Spleen (tissue), 11 donors: ENCODE data around the gene NR1H3. TPM values are rescaled to one million over a fixed set of nuclear protein-coding genes. Genes with fewer than 3 reads are reported as not detected.
"Not testable (repeated sequence)": the region's sequence is repeated elsewhere in the genome, so short reads cannot be mapped to it uniquely, and the experiment has no call there.

Experiments
- DNase-seq: peaks from one replicate; pipeline ENCODE4 v3.0.0-alpha.2; 2020
- H3K27ac ChIP-seq, 8 donors: fragments of 200-600 bp; sonication (generic) in 7 of 8; 1 replicate in 4 of 8; 2 replicates in 4 of 8; pipeline versions ENCODE4 v1.5.0 to v1.8.0; 2016 to 2021; ENCODE audit warnings: inconsistent platforms in 4 of 8, mild to moderate bottlenecking in 4 of 8, moderate library complexity in 1 of 8
- H3K27me3 ChIP-seq, 7 donors: fragments of 200-600 bp; sonication (generic) in 6 of 7; replicated peaks in 1 of 7; 1 replicate in 4 of 7; 2 replicates in 3 of 7; pipeline versions ENCODE4 v1.5.0 to v1.8.0; 2016 to 2021; ENCODE audit warnings: inconsistent platforms in 3 of 7, mild to moderate bottlenecking in 1 of 7
- H3K36me3 ChIP-seq, 6 donors: fragments of 200-600 bp; sonication (generic) in 5 of 6; 1 replicate in 4 of 6; 2 replicates in 2 of 6; pipeline versions ENCODE4 v1.5.0 to v1.8.0; 2016 to 2021; ENCODE audit warnings: inconsistent platforms in 2 of 6
- H3K4me1 ChIP-seq, 6 donors: fragments of 200-600 bp; sonication (generic) in 5 of 6; 1 replicate in 3 of 6; 2 replicates in 3 of 6; pipeline versions ENCODE4 v1.5.0 to v1.8.0; 2016 to 2021; ENCODE audit warnings: inconsistent platforms in 3 of 6
- H3K4me3 ChIP-seq, 8 donors: fragments of 200-600 bp; sonication (generic) in 7 of 8; 1 replicate in 4 of 8; 2 replicates in 4 of 8; pipeline versions ENCODE4 v1.5.0 to v1.8.0; 2016 to 2021; ENCODE audit warnings: inconsistent platforms in 4 of 8, mild to moderate bottlenecking in 4 of 8, moderate library complexity in 2 of 8
- H3K9me3 ChIP-seq, 8 donors: fragments of 200-600 bp; sonication (generic) in 7 of 8; 1 replicate in 4 of 8; 2 replicates in 4 of 8; pipeline versions ENCODE4 v1.5.0 to v1.8.0; 2016 to 2021; ENCODE audit warnings: inconsistent platforms in 4 of 8
- CTCF ChIP-seq, 11 experiments: fragments of 200-600 bp in 7 of 11; fragments of 450-650 bp in 4 of 11; sonication (generic) in 4 of 11; IDR thresholded peaks in 8 of 11; conservative IDR thresholded peaks in 3 of 11; 1 replicate in 7 of 11; 2 replicates in 4 of 11; pipeline versions ENCODE4 v1.4.0 to v1.8.0; 2016 to 2021; ENCODE audit warnings: antibody characterized with exemption in 11 of 11, inconsistent platforms in 4 of 11, mild to moderate bottlenecking in 1 of 11
- POLR2A ChIP-seq, 3 donors: fragments of 450-650 bp; IDR thresholded peaks; one replicate each; pipeline ENCODE4 v1.5.1; 2017; ENCODE audit warnings: antibody characterized with exemption in 3 of 3, mild to moderate bottlenecking in 1 of 3
- POLR2AphosphoS5 ChIP-seq, 3 donors: sonication (generic); formaldehyde crosslinking; IDR thresholded peaks; one replicate each; pipeline ENCODE4 v1.5.1; 2017; ENCODE audit warnings: antibody characterized with exemption in 3 of 3
- WGBS, 5 donors: extraction: QIAGEN DNeasy Blood & Tissue Kit in 3 of 5; methylation state at CpG; one replicate each; pipeline versions ENCODE4 v1.1.5 to v1.1.7; 2013 to 2018; 5-methylcytosine and 5-hydroxymethylcytosine counted together
- intact Hi-C: fragments of 100-400 bp; cut with DNase I; formaldehyde crosslinking; loops from one replicate; pipeline ENCODE4 v1.15.0; 2023; ENCODE audit warnings: low total_unique reads
- polyA plus RNA-seq, 3 donors: library from polyadenylated mRNA; stranded (reverse); fragments of 200-250 nt; gene quantifications; one replicate each; pipeline ENCODE4 v1.2.1, GENCODE V29; 2013
- total RNA-seq, 7 donors: library from RNA; depleted of rRNA in 3 of 7; stranded (reverse); fragments of >200 nt in 3 of 7; fragmentation: NEBNext Ultra II Directional in 4 of 7; extraction: Animal tissue kit (Norgen Biotek cat#: 25700) in 4 of 7; gene quantifications; one replicate each; pipeline versions ENCODE4 v1.1.0 to v1.2.1, GENCODE V29; 2016 to 2021
- donor health status: healthy with polysubstance abuse.
- donor health status: DM: no; HTN: no; CAD: no; lungs with moderate emphysema.
- donor health status: DM: no; HTN: no; CAD: no.
- donor health status: Bipolar disorder and iron deficiency.
- donor health status: healthy.
- donor health status: DM: no; HTN: no; CAD: no.
- donor health status: DM: yes; HTN: yes; CAD: no.

The NR1H3 gene
- total and polyA plus RNA-seq, 10 donors = 59.1 to 227 (median 123) TPM

GRCh38 chr11:47314992-47315391, 57.2 kb downstream of the NR1H3 start:
- no peak for DNase-seq
- H3K36me3 ChIP-seq = peaks cover 0 to 90% (median 83%) of the 10 kb centered on the region in 6 donors
- H3K9me3 ChIP-seq = no peaks in the 10 kb centered on the region
- no peaks in the 10 kb centered on the region for H3K27me3 ChIP-seq
- no peak for TF ChIP-seq POLR2AphosphoS5 (IDR thresholded peaks at IDR 0.05)
- no peak for TF ChIP-seq POLR2A (IDR thresholded peaks at IDR 0.05)
- no peak for TF ChIP-seq CTCF (IDR thresholded peaks at IDR 0.05 in 8 of 11, conservative IDR thresholded peaks at IDR 0.05 in 3 of 11)
- no peak overlapping the region for H3K4me3 ChIP-seq
- H3K27ac ChIP-seq = no peak overlapping the region
- H3K4me1 ChIP-seq = peaks cover 0 to 14% (median 3%) of the 10 kb centered on the region in 6 donors
- intact Hi-C loops = no loop called here
- WGBS, 5 donors = 95 to 98% (median 96%) methylated on average over 5 of the region's 5 CpGs

GRCh38 chr11:47316501-47316900, 58.7 kb downstream of the NR1H3 start:
- peaks cover 0 to 14% (median 3%) of the 10 kb centered on the region in 6 donors for H3K4me1 ChIP-seq
- DNase-seq, H3K4me3 ChIP-seq, H3K27me3 ChIP-seq, H3K9me3 ChIP-seq, intact Hi-C loops: not testable (repeated sequence)
- H3K36me3 ChIP-seq = peaks cover 0 to 81% (median 74%) of the 10 kb centered on the region in 6 donors
- peak overlapping the region in 1 of 8 donors; percentile 53 for H3K27ac ChIP-seq
- WGBS, 5 donors = 93 to 97% (median 95%) methylated on average over 8 of the region's 8 CpGs

GRCh38 chr11:47317064-47317828, 59.5 kb downstream of the NR1H3 start:
- Histone ChIP-seq H3K27ac (peak overlapping the region in 3 of 8 donors; percentile 17 to 60 (median 53)), H3K4me3 (no peak overlapping the region), H3K4me1 (peaks cover 0 to 14% (median 3%) of the 10 kb centered on the region in 6 donors), H3K9me3 (no peaks in the 10 kb centered on the region), H3K36me3 (peaks cover 0 to 81% (median 67%) of the 10 kb centered on the region in 6 donors), H3K27me3 (no peaks in the 10 kb centered on the region)
- 43 to 69% (median 64%) methylated on average over 5 of the region's 5 CpGs for WGBS, 5 donors
- intact Hi-C loops = no loop called here
- DNase-seq = no peak
- TF ChIP-seq POLR2A (IDR thresholded peaks at IDR 0.05) (no peak), POLR2AphosphoS5 (IDR thresholded peaks at IDR 0.05) (no peak), CTCF (IDR thresholded peaks at IDR 0.05 in 8 of 11, conservative IDR thresholded peaks at IDR 0.05 in 3 of 11) (no peak)

- no peaks in the 10 kb centered on the region for H3K27me3 ChIP-seq
- DNase-seq = no peak
- no peak for TF ChIP-seq POLR2A (IDR thresholded peaks at IDR 0.05)
- no peak for TF ChIP-seq CTCF (IDR thresholded peaks at IDR 0.05 in 8 of 11, conservative IDR thresholded peaks at IDR 0.05 in 3 of 11)
- TF ChIP-seq POLR2AphosphoS5 (IDR thresholded peaks at IDR 0.05) = no peak
- peak overlapping the region in 2 of 8 donors; percentile 9 to 32 for H3K27ac ChIP-seq
- H3K4me1 ChIP-seq = peaks cover 0 to 14% (median 3%) of the 10 kb centered on the region in 6 donors
- no peak overlapping the region for H3K4me3 ChIP-seq
- H3K36me3 ChIP-seq = peaks cover 0 to 71% (median 58%) of the 10 kb centered on the region in 6 donors
- intact Hi-C loops = no loop called here
- H3K9me3 ChIP-seq = no peaks in the 10 kb centered on the region
- 77 to 84% (median 82%) methylated on average over 2 of the region's 2 CpGs for WGBS, 5 donors
These were observed 60.4 kb downstream of the NR1H3 start for GRCh38 chr11:47318166-47318565.

Other genes starting within 250 kb of the NR1H3 start
- 100 to 1,000 TPM in 4 of 7 donors, 10 to 100 TPM in 3; 83.3 to 216 (median 109) TPM for gene ARFGAP2, start 81.1 kb upstream of the NR1H3 start, total RNA-seq
- 10 to 100 TPM; 46.7 to 79.9 (median 56.1) TPM for gene ARFGAP2, start 81.1 kb upstream of the NR1H3 start, polyA plus RNA-seq
- gene PACSIN3, start 71.6 kb upstream of the NR1H3 start, total RNA-seq = 10 to 100 TPM in 1 of 7 donors, 1 to 10 TPM in 6; 2.4 to 13.0 (median 4.4) TPM
- gene PACSIN3, start 71.6 kb upstream of the NR1H3 start, polyA plus RNA-seq = 1 to 10 TPM; 1.2 to 3.5 (median 1.4) TPM
- gene DDB2, start 43.0 kb upstream of the NR1H3 start, total RNA-seq = 10 to 100 TPM; 29.5 to 66.3 (median 42.5) TPM
- 100 to 1,000 TPM in 1 of 3 donors, 10 to 100 TPM in 2; 49.4 to 173 (median 72.7) TPM for gene DDB2, start 43.0 kb upstream of the NR1H3 start, polyA plus RNA-seq
- gene ACP2, start 9.2 kb upstream of the NR1H3 start, total RNA-seq = 100 to 1,000 TPM in 2 of 7 donors, 10 to 100 TPM in 5; 43.9 to 113 (median 59.8) TPM
- 10 to 100 TPM; 18.9 to 34.4 (median 19.9) TPM for gene ACP2, start 9.2 kb upstream of the NR1H3 start, polyA plus RNA-seq
- 10 to 100 TPM; 53.6 to 82.4 (median 70.1) TPM for gene MADD, start 12.1 kb downstream of the NR1H3 start, total RNA-seq
- gene MADD, start 12.1 kb downstream of the NR1H3 start, polyA plus RNA-seq = 10 to 100 TPM; 15.7 to 35.0 (median 26.1) TPM
- gene MYBPC3, start 94.7 kb downstream of the NR1H3 start, total RNA-seq = 1 to 10 TPM in 5 of 7 donors, under 1 TPM in 2; 0.91 to 4.7 (median 1.5) TPM
- gene MYBPC3, start 94.7 kb downstream of the NR1H3 start, polyA plus RNA-seq = 1 to 10 TPM in 2 of 3 donors, under 1 TPM in 1; 0.49 to 2.2 (median 1.4) TPM
- 100 to 1,000 TPM in 6 of 7 donors, 10 to 100 TPM in 1; 95.7 to 366 (median 198) TPM for gene SPI1, start 120.6 kb downstream of the NR1H3 start, total RNA-seq
- gene SPI1, start 120.6 kb downstream of the NR1H3 start, polyA plus RNA-seq = 100 to 1,000 TPM in 1 of 3 donors, 10 to 100 TPM in 2; 84.2 to 128 (median 91.8) TPM
- 10 to 100 TPM; 26.3 to 48.4 (median 43.2) TPM for gene SLC39A13, start 150.6 kb downstream of the NR1H3 start, total RNA-seq
- 10 to 100 TPM; 21.7 to 40.2 (median 26.0) TPM for gene SLC39A13, start 150.6 kb downstream of the NR1H3 start, polyA plus RNA-seq
- gene PSMC3, start 168.4 kb downstream of the NR1H3 start, total RNA-seq = 10 to 100 TPM; 59.7 to 80.8 (median 66.4) TPM
- 100 to 1,000 TPM in 1 of 3 donors, 10 to 100 TPM in 2; 64.3 to 105 (median 90.0) TPM for gene PSMC3, start 168.4 kb downstream of the NR1H3 start, polyA plus RNA-seq
- 1 to 10 TPM in 3 of 7 donors, under 1 TPM in 2, not detected in 2; 0.42 to 1.6 (median 1.2) TPM for gene RAPSN, start 191.1 kb downstream of the NR1H3 start, total RNA-seq
- gene RAPSN, start 191.1 kb downstream of the NR1H3 start, polyA plus RNA-seq = 1 to 10 TPM in 1 of 3 donors, under 1 TPM in 2; 0.53 to 1.5 (median 0.74) TPM